ENCODE results near the gene ACP3. TPM values are rescaled to one million over a fixed set of nuclear protein-coding genes. Genes with fewer than 3 reads are reported as not detected.
A peak's percentile ranks its signal among the peaks of the same experiment; 100 is the strongest.

Gene ACP3
- total and polyA plus RNA-seq, 2 experiments from 2014 or later: 5.2 to 7.7 TPM

DNA sequence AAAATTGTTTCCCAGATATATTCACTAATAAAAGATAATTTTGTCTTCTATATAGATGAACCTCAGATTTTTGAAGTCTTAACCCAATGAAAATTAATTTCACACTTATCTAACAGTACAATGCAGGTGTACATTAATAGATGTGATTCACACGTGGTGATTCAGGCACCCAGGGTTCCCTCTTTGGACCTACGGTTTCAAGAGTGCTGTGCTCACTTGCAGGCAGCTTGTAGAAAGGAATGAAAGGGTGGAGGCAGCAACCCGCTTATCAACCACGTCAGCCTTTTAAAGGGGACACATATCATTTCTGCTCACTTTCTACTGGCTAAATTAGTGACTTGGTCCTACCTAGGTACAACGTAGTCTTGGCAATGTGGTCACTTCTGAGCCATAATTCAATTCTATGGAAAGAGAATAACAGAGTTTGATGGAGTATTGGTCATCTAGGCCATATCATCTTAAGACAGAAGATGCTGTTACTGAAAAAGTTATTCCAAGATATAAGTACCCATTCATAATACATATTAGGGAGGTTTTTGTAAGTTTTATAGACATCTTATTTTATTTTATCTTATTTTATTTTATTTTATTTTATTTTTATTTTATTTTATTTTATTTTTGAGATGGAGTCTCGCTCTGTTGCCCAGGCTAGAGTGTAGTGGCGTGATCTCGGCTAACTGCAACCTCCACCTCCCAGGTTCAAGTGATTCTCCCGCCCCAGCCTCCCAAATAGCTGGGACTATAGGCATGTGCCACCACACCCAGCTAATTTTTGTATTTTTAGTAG, 37.9 kb downstream of the ACP3 start:
- H3K9me3 ChIP-seq (ENCODE audit: low read depth): no peaks in the 10 kb centered on the region
- TF ChIP-seq EZH2phosphoT487 (IDR thresholded peaks at IDR 0.05; ENCODE audit: low read depth, severe bottlenecking, unreplicated experiment) (no peak), EZH2 (IDR thresholded peaks at IDR 0.05; ENCODE audit: borderline replicate concordance) (no peak), CTCF (IDR thresholded peaks at IDR 0.05; ENCODE audit: poor library complexity) (no peak)
- WGBS (ENCODE audit: low lambda C conversion rate, missing lambda C conversion rate): 85% methylated on average over 9 of the region's 9 CpGs

DNA sequence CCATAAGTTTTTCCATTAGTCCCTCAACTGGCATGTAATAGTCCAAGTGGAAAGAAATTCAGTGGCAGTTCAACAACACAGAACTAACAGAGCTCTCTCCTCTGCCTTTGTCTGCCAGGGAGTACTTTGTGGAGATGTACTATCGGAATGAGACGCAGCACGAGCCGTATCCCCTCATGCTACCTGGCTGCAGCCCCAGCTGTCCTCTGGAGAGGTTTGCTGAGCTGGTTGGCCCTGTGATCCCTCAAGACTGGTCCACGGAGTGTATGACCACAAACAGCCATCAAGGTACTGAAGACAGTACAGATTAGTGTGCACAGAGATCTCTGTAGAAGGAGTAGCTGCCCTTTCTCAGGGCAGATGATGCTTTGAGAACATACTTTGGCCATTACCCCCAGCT, 39.4 kb downstream of the ACP3 start:
- Histone ChIP-seq H3K79me2 (no peaks in the 10 kb centered on the region), H3K4me2 (no peak overlapping the region), H3K36me3 (replicated peaks; ENCODE audit: insufficient read depth, low read depth) (no peaks in the 10 kb centered on the region), H3K9me3 (ENCODE audit: low read depth) (no peaks in the 10 kb centered on the region), H3K27ac (no peak overlapping the region), H3K9me2 (replicated peaks; ENCODE audit: insufficient read depth) (no peaks in the 10 kb centered on the region), H3K4me3 (no peak overlapping the region), H4K20me1 (ENCODE audit: insufficient read depth, poor library complexity, severe bottlenecking) (no peaks in the 10 kb centered on the region), H2AFZ (no peak overlapping the region), H3K27me3 (no peaks in the 10 kb centered on the region), H3K4me1 (ENCODE audit: insufficient read depth) (no peaks in the 10 kb centered on the region)
- no peak for DNase-seq (ENCODE audit: low spot score)
- WGBS (ENCODE audit: low lambda C conversion rate, missing lambda C conversion rate): 98% methylated on average over 5 of the region's 5 CpGs
- TF ChIP-seq CTCF (IDR thresholded peaks at IDR 0.05; ENCODE audit: poor library complexity) (no peak), EZH2 (IDR thresholded peaks at IDR 0.05; ENCODE audit: borderline replicate concordance) (no peak), EZH2phosphoT487 (IDR thresholded peaks at IDR 0.05; ENCODE audit: low read depth, severe bottlenecking, unreplicated experiment) (no peak)

More for the DNA sequence above, 37.9 kb downstream of the ACP3 start:
- no peaks in the 10 kb centered on the region for H3K9me2 ChIP-seq (replicated peaks; ENCODE audit: insufficient read depth)
- no peak overlapping the region for H3K4me3 ChIP-seq
- H3K36me3 ChIP-seq (replicated peaks; ENCODE audit: insufficient read depth, low read depth): no peaks in the 10 kb centered on the region
- H2AFZ ChIP-seq: no peak overlapping the region
- no peaks in the 10 kb centered on the region for H3K4me1 ChIP-seq (ENCODE audit: insufficient read depth)
- H3K27ac ChIP-seq: no peak overlapping the region
- no peaks in the 10 kb centered on the region for H3K27me3 ChIP-seq
- no peaks in the 10 kb centered on the region for H3K79me2 ChIP-seq
- no peaks in the 10 kb centered on the region for H4K20me1 ChIP-seq (ENCODE audit: insufficient read depth, poor library complexity, severe bottlenecking)
- no peak overlapping the region for H3K4me2 ChIP-seq
- no peak for DNase-seq (ENCODE audit: low spot score)

DNA sequence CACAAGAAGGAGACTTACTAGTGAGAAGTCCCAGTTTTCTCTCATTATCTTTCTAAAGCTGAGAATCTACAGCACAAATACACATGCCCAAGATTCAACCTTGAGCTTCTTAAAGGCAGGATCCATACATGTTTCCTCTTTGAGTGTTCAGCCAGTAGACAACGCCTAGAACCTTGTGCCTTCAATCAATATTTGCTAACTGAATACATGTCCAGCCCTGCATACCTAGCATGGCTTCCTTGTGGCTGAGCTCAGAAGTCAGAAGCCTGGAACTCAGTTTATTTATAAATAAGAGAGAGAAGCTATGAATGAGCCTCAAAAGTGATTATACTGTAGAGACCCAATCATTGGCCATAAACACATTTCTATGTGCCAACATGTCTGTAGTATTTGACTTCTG, 43.5 kb downstream of the ACP3 start:
- H3K36me3 ChIP-seq (replicated peaks; ENCODE audit: insufficient read depth, low read depth): no peaks in the 10 kb centered on the region
- H4K20me1 ChIP-seq (ENCODE audit: insufficient read depth, poor library complexity, severe bottlenecking): no peaks in the 10 kb centered on the region
- no peaks in the 10 kb centered on the region for H3K79me2 ChIP-seq
- H3K9me3 ChIP-seq (ENCODE audit: low read depth): no peaks in the 10 kb centered on the region
- H3K4me1 ChIP-seq (ENCODE audit: insufficient read depth): no peaks in the 10 kb centered on the region
- TF ChIP-seq CTCF (IDR thresholded peaks at IDR 0.05; ENCODE audit: poor library complexity) (no peak), EZH2 (IDR thresholded peaks at IDR 0.05; ENCODE audit: borderline replicate concordance) (no peak), EZH2phosphoT487 (IDR thresholded peaks at IDR 0.05; ENCODE audit: low read depth, severe bottlenecking, unreplicated experiment) (no peak)
- WGBS (ENCODE audit: low lambda C conversion rate, missing lambda C conversion rate): 72% methylated on average over 1 of the region's 1 CpG
- H2AFZ ChIP-seq: no peak overlapping the region
- no peak for DNase-seq (ENCODE audit: low spot score)
- H3K27ac ChIP-seq: peak overlapping the region; percentile 42
- H3K4me2 ChIP-seq: no peak overlapping the region
- no peak overlapping the region for H3K4me3 ChIP-seq
- H3K9me2 ChIP-seq (replicated peaks; ENCODE audit: insufficient read depth): no peaks in the 10 kb centered on the region
- H3K27me3 ChIP-seq: no peaks in the 10 kb centered on the region

Measured in hepatocyte (in vitro differentiated cells).